PFSK-1 (cell line): ENCODE data around the gene TOP1.

Experiments
- FOXP2 ChIP-seq: optimal IDR thresholded peaks from 2 replicates; pipeline ENCODE3; 2011; ENCODE audit warnings: borderline replicate concordance, control low read depth, inconsistent platforms; ENCODE audit not compliant: insufficient read depth; ENCODE audit errors: extremely low read length, extremely low read depth
- POLR2AphosphoS5 ChIP-seq: IDR thresholded peaks from 2 replicates; pipeline ENCODE4 v1.6.1; 2012; ENCODE audit warnings: low read depth, mild to moderate bottlenecking, control low read depth, low read length, moderate library complexity
- SIN3A ChIP-seq: IDR thresholded peaks from 2 replicates; pipeline ENCODE4 v1.6.1; 2012; ENCODE audit warnings: mild to moderate bottlenecking, low read length, moderate library complexity, borderline replicate concordance; ENCODE audit not compliant: insufficient read depth
- TAF1 ChIP-seq: IDR thresholded peaks from 2 replicates; pipeline ENCODE4 v1.6.1; 2012; ENCODE audit warnings: low read length, control low read depth, borderline replicate concordance; ENCODE audit not compliant: insufficient read depth
- TF ChIP-seq, protein P1 (sequence below), 2 experiments: IDR thresholded peaks; 2 replicates each; pipeline versions ENCODE4 v1.6.1 to v1.8.0; 2011 to 2012; ENCODE audit warnings: low read depth in 2 of 2, low read length in 2 of 2, control low read depth in 1 of 2, inconsistent platforms in 1 of 2, mild to moderate bottlenecking in 1 of 2, moderate library complexity in 1 of 2; ENCODE audit not compliant: insufficient read depth in 1 of 2

TOP1 gene

DNA sequence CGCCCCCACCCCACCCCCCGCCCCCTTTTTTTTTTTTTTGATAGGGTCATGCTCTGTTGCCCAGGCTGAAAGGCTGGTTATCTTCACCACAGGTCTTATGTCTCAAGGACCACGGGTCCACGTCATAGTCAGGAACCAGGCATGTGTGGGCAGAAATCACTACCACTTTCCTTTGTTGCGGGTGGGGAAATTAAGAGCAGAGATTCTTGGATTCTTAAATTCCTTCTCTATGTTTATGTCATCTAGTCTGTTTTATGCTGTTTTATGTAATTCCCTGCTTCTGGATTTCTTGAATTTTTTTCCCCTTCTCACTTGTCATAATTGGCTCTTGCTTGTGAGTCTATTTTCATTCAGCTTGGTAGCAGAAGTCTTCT lies 82.9 kb downstream of the TOP1 start:
- TF ChIP-seq TAF1 (no peak), POLR2AphosphoS5 (no peak), FOXP2 (no peak), SIN3A (no peak)
- TF ChIP-seq, protein P1, sequence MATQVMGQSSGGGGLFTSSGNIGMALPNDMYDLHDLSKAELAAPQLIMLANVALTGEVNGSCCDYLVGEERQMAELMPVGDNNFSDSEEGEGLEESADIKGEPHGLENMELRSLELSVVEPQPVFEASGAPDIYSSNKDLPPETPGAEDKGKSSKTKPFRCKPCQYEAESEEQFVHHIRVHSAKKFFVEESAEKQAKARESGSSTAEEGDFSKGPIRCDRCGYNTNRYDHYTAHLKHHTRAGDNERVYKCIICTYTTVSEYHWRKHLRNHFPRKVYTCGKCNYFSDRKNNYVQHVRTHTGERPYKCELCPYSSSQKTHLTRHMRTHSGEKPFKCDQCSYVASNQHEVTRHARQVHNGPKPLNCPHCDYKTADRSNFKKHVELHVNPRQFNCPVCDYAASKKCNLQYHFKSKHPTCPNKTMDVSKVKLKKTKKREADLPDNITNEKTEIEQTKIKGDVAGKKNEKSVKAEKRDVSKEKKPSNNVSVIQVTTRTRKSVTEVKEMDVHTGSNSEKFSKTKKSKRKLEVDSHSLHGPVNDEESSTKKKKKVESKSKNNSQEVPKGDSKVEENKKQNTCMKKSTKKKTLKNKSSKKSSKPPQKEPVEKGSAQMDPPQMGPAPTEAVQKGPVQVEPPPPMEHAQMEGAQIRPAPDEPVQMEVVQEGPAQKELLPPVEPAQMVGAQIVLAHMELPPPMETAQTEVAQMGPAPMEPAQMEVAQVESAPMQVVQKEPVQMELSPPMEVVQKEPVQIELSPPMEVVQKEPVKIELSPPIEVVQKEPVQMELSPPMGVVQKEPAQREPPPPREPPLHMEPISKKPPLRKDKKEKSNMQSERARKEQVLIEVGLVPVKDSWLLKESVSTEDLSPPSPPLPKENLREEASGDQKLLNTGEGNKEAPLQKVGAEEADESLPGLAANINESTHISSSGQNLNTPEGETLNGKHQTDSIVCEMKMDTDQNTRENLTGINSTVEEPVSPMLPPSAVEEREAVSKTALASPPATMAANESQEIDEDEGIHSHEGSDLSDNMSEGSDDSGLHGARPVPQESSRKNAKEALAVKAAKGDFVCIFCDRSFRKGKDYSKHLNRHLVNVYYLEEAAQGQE (IDR thresholded peaks at IDR 0.05; ENCODE audit: insufficient read depth in 1 of 2, low read depth in 2 of 2, low read length in 2 of 2): no peak

DNA sequence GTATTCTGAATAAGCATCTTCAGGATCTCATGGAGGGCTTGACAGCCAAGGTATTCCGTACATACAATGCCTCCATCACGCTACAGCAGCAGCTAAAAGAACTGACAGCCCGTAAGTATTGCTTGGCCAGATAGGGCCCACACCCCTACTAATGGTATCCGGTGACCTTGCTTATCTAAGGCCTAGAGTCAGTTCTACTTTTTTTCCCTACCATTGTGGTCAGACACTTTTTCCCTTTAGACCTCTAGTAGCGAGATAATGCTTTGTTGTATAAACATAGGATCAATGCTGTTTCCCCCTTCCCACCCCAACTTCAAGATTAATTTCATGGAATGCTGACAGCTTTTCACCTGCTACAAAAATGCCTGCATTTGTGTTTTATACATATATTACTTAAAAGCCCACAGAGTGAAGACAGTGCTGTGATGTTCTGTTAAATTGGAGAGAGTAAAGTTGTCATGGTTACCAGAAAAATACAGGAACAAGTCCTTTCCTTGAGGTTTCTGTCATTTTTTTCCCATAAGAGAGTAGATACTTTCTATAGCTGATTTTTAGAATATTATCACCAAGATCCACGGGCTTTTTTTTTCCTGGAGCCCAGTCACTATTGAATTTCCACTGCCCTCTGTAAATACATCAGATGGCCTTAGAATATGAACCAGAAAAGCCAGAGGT lies 87.8 kb downstream of the TOP1 start:
- TF ChIP-seq FOXP2: no peak
- no peak for TF ChIP-seq TAF1
- TF ChIP-seq POLR2AphosphoS5: no peak
- TF ChIP-seq SIN3A: no peak
- TF ChIP-seq, protein P1 (IDR thresholded peaks at IDR 0.05; ENCODE audit: insufficient read depth in 1 of 2, low read depth in 2 of 2, low read length in 2 of 2): no peak

DNA sequence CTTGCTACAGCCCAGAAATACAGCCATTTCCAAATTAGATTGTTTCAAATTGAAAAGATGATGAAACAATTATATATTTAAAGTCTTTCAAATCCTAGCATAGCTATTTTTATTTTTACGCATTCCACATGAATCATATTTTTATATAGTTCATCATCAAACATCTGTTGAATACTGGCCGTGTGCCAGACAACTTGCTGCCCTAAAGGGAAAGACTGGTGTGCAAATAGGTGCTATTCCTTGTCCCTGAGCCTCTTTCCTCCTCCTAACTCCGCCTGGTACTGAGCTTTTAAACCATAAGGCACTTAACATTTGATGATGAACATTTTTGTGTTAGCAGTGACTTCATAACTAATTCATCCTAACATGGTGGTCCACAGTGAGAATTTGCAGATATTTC lies 90.0 kb downstream of the TOP1 start:
- TF ChIP-seq, protein P1 (IDR thresholded peaks at IDR 0.05; ENCODE audit: insufficient read depth in 1 of 2, low read depth in 2 of 2, low read length in 2 of 2): no peak
- TF ChIP-seq TAF1: no peak
- no peak for TF ChIP-seq POLR2AphosphoS5
- TF ChIP-seq SIN3A: no peak
- no peak for TF ChIP-seq FOXP2

DNA sequence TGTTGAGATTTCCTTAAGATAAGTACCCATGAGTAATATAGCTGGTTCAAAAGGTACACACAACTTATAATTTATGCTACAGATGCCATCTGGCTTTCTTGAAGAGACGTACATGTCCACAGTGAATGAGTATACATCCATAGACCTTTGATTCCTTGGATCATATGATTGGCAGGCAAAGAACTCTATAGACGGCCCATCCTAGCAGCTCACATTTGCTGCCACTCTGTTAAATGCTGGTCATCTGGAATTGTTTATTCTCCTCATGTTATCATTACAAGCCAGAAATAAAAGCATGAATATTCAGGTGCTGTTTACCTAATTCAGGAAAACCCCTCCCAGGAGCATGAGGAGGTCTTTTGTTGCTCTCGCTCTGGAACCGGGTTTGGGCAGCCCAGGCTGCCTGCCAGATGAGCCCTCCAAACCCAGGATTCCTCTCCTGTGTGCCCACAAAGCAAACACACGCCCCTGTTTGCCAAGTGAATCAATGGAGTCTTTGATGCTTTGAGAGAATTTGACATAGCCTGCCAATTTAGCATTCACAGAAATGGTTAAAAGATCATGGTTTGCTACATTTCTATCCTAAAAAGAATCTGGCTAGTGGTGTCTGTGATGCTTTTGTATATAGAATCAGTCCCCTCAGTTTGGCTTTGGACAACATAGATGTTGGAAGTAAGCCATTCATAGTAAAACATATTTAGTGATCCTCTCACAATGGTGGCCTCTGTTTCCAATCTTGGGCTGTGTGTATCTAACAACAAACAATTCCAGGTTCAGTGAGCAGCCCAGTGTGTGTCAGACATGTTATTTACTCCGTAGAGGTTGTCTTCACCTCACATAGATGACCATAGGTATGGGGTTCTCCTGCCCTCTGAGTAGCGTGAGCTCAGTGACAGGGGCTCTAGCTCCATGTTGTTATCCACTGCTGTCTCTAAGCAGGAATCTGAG lies 91.3 kb downstream of the TOP1 start:
- TF ChIP-seq, protein P1 (IDR thresholded peaks at IDR 0.05; ENCODE audit: insufficient read depth in 1 of 2, low read depth in 2 of 2, low read length in 2 of 2): no peak
- TF ChIP-seq POLR2AphosphoS5 (no peak), FOXP2 (no peak), TAF1 (no peak)
